Measurements from ENCODE around the gene CASP7.

The CASP7 gene

GRCh38 chr10:113657544-113657943 lies 22.2 kb upstream of the CASP7 start:
- no peak for TF ChIP-seq CTCF (IDR thresholded peaks at IDR 0.05)

GRCh38 chr10:113661332-113661731 lies 18.4 kb upstream of the CASP7 start:
- TF ChIP-seq CTCF (IDR thresholded peaks at IDR 0.05) = no peak

DNA sequence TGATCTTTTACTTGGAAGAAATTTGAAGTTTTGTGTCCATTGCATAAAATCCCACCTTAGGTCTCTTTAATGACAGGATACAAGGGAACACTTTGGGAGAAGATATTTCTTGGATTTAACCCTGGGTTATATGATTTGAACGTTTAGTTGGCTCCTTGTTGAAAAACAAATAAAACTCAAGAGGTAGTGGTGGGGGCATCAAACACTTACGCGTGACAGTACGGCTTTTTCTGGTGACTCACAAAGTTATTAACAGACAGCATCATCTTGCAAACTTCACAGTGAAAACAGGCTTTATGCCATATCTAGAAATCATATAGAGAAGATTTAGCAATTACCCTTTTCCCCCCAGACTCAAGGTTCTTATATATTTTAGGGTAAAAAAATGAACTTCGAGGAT lies 16.6 kb upstream of the CASP7 start:
- TF ChIP-seq CTCF (IDR thresholded peaks at IDR 0.05) = no peak

DNA sequence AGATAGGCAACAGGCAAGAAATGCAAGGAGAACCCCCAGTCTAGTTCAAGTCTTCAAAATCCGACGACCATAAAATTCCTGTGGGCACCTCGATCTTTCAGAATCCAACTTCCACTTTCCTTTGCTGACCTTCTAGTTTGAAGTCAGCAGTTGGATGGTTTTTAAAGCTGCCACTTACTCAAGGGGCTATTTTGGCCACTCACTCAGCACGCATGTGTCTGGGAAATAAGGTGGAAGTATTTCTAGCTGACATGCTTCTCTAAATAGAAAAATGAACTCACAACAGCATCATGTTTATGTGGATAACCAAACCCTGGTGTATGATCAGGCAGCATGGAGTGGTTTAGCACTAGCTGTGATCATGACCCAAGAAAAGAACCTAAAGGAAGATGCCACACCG lies 15.8 kb upstream of the CASP7 start, which contains the start of gene NRAP:
Gene NRAP, minus strand, starts transcription at position 134 of the 400 bp plus-strand sequence. CDS start 159 bp downstream, outside the sequence.
- TF ChIP-seq CTCF (IDR thresholded peaks at IDR 0.05) = no peak

- no peak for TF ChIP-seq CTCF (IDR thresholded peaks at IDR 0.05)
These were observed 14.4 kb upstream of the CASP7 start for GRCh38 chr10:113665352-113665751.

DNA sequence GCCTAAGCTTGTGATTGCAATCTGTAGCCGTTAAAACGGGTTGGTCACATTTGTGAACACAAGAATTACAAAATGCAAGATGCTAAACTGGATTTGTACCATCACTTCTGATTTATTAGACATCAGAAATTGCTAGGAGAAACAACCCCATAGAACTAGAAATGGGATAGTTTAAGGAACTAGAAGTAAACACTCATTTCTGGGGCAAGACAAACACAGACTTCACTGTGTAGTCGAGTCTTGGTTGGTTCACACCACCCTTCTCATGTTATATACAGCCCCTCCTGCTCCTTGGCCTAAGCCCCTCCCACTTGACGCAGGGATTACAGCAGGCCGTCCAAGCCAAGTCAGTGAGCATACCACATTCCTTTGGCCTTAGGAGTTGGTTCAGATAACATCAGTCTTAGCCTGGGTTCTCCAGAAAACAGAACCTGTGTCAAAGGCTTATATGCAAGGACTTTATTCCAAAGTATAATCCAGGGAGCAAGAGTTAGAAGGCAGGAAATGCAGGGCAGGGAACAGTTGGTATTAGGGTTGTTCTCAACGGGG lies 13.8 kb upstream of the CASP7 start:
- no peak for TF ChIP-seq CTCF (IDR thresholded peaks at IDR 0.05)

DNA sequence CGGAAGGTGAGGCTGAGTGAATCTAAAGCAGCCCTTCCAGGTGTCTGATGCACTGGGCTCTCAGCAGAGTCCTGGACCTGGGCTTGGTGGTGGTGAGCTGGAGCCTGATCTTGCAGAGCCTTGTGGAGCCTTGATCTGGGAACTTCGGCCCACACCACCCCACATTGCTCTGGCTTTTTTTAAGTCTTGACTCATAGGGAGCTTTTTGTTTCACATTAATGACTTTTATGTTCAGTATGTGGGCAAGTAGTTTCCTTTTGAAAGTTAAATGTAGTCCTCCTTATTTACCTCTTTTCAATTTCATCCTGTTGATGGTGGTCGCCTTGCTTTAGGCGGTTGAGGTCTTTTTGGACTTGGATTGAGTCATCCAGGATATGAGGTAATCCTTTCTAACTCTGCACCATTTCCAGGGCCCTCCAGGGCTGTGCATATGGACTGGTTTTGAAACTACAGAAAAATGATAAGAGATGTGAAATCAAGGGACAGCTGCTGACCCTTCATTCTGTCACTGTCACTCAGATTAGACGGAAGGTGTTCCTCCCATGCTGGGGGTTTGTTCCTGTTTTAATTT lies 12.9 kb upstream of the CASP7 start:
- TF ChIP-seq CTCF (IDR thresholded peaks at IDR 0.05) = no peak
